HG03066 (cell line): Measurements from ENCODE around the gene HPSE2.

ENCODE experiments used
- ATAC-seq: cut with Tn5 transposase; IDR thresholded peaks from one replicate; pipeline ENCODE4 v1.9.1; 2021; ENCODE audit warnings: low read depth; ENCODE audit not compliant: unreplicated experiment

Gene HPSE2

DNA sequence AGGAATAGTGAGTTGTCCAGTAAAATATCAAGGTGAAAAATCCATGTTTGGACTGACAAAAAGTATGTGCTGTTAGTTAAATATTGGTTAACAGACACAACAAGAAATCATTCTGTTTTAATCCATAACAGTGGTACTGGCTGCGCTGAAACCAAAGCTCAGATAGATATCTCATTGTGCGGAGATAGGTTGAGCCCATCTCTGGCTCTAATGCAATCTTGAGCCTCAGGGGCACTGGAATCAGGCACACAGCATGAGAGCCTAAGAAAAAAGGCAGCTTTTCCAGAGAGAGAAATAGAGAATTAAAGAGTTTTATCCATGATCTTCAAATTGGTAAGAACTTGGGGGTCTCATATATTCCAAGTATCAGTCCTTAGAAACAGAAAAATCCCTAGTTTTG is 373.7 kb downstream of the HPSE2 start:
- ATAC-seq: no peak

- ATAC-seq: no peak
These were observed 377.1 kb downstream of the HPSE2 start for GRCh38 chr10:98858525-98858924.

DNA sequence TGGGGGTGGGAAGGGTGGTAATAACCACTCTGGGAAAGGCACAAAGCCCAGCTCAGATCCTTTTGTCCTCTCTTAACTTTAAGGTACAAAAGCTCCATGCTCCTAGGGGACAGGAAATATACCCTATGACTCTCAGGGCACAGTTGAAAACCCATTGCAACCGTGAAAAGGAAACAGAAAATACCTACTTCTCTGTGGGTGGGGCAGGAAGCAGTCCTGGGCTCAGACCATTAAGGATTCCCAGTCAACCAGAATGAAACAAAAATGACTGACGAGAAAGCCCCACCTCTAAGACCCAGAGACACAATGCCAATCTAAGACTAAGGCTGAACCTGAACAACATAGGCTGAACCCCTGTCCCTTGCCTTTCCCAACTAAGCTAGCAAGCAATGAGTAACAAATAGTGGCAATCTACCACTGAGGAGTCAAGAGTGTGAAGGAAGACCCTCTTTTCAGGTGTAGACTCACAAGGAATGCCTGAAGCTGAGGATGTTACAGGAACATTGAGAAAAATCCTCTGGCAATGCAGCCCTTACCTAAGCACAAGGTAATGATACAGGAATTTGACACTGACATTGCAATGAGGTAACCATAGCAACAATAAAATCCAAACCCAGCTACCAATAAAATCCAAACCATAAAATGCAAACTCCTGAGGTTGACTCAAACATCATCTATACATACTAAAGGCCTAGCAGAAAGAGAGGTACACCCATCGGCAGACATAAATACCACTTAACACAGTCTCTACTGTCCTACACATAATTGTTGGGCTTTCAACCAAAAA is 380.1 kb downstream of the HPSE2 start:
- ATAC-seq: no peak

- no peak for ATAC-seq
These were observed 383.0 kb downstream of the HPSE2 start for GRCh38 chr10:98852686-98853085.

- ATAC-seq: no peak
These were observed 387.3 kb downstream of the HPSE2 start for GRCh38 chr10:98848361-98848760.

- no peak for ATAC-seq
These were observed 388.9 kb downstream of the HPSE2 start for GRCh38 chr10:98846787-98847186.

GRCh38 chr10:98833542-98833941 is 402.1 kb downstream of the HPSE2 start:
- ATAC-seq: no peak

- ATAC-seq: no peak
These were observed 402.9 kb downstream of the HPSE2 start for GRCh38 chr10:98832738-98833137.

DNA sequence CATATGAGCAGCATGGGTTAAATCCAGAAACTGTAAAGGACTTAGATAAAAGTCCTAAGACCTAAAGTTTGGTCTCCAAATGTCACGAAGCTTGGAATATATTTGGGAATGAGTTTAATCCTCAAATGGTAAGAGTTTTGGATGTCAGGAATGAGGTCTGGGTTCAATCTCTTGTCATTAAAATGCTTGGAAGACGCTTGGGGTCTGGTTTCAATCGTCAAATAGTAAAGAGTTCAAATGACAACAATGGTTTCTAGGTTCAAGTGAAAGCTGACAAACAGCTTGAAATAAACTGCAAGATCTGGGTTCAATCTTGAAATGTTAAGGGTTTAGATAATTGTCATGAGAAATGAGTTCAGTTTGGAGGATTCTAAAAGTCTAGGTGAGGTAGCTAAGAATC is 403.5 kb downstream of the HPSE2 start:
- no peak for ATAC-seq

DNA sequence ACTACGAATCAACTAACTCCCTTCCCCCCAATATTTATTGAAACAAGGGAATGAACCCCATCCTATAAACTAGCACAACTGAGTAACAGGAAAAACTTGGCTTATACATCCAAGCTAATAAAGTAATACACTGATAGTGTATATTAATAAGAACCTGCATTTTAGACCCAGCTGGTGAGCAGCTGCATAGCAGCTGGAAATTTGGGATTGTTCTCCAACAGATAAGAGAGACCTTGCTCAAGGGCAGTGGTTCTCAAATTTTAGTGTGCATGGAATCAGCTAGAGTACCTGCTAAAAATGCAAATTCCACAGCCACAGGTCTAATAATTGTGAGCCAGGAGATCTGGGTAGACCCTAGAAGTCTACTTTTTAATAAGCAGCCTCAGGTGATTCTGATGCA is 404.3 kb downstream of the HPSE2 start:
- ATAC-seq: no peak

GRCh38 chr10:98825741-98826140 is 409.9 kb downstream of the HPSE2 start:
- ATAC-seq: no peak

- ATAC-seq: no peak
These were observed 418.3 kb downstream of the HPSE2 start for GRCh38 chr10:98817396-98817795.

- ATAC-seq: no peak
These were observed 420.4 kb downstream of the HPSE2 start for GRCh38 chr10:98815039-98815885.

DNA sequence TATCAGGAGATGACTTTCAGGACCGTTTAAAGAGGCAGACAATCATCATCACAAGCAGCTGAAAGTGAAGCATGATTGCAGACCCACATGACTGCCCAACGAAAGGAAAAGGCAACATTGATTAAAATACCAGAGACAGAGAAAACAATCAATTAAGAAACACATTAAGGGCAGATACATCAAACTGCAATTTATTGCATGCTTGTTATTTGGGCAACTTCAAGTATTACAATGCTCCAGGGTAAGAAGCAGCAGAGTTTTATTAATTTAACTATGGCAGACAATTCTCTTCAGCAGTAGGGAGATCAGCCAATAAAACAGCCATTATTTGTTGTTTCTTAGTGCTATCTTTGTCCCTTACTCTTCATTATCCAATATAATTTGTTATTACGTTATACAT is 421.2 kb downstream of the HPSE2 start:
- ATAC-seq: no peak

GRCh38 chr10:98808282-98808892 is 427.3 kb downstream of the HPSE2 start:
- no peak for ATAC-seq

DNA sequence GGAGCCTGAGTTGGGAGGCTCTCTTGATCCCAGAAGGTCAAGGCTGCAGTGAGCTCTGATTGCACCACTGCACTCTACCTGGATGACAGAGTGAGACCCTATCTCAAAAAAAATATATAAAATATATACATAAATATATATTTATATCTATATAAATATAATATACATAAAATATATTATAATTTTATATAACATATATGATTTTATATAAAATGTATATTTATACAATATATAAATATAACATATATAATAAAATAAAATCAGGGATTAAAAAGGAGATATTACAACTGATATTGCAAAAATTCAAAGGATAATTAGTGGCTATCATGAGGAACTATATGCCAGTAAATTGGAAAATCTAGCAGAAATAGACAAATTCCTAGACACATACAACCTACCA is 435.4 kb downstream of the HPSE2 start:
- ATAC-seq: no peak

- no peak for ATAC-seq
These were observed 440.2 kb downstream of the HPSE2 start for GRCh38 chr10:98795467-98795866.

DNA sequence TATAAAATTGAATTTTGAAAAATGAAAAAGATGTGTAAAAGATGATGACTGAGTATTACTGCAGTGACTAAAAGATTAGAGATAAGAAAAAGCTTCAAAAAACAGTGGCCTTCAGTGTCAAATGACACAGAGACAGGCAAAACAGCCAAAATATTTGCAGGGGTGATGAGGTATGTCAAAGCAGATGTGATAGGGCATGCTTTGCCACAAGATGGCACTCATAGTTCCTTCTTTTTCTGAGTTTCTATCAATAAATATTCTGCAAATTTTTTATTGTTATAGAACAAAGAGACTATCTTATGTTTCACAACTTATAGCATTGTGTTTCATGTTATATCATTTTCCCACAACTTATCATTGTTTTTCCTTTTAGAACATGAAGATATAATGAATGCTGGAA is 444.8 kb downstream of the HPSE2 start:
- no peak for ATAC-seq

GRCh38 chr10:98778277-98778759 is 457.3 kb downstream of the HPSE2 start:
- no peak for ATAC-seq

DNA sequence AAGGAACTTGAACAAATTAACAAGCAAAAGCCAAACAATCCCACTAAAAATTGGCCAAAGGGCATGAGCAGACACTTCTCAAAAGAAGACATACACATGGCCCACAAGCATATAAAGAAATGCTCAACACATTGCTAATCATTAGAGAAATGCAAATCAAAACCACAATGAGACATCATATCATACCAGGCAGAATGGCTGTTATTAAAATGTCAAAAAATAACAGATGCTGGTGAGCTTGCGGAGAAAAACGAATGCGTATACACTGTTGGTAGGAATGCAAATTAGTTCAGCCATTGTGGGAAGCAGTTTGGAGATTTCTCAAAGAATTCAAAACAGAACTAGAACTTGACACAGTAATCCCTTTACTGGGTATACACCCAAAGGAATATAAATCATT is 477.2 kb downstream of the HPSE2 start:
- ATAC-seq: no peak

DNA sequence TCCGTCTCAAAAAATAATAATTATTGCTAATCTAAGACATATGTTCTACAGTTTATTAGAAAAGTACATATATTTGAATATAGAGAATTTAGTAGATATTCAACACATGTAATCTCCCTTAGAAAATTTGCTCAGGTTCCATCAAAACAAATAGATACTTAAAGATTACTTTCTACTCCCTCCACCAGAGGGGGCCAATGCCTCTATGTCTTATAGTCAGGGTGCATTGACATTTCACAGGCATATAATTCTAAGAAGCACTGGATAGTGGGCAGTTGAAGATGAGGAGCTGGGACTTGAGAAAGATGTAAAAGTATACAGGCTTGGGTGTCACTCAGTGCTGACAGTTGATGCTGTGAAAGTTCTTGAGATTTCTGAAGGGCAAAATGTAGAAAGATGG is 487.4 kb downstream of the HPSE2 start:
- no peak for ATAC-seq
